Keratinocyte (primary cell): Measurements from ENCODE around the gene TRABD2B. TPM values are rescaled to one million over a fixed set of nuclear protein-coding genes. Genes with fewer than 3 reads are reported as not detected.

Experiments
- DNase-seq: peaks from one replicate; pipeline ENCODE4 v3.0.0-alpha.2; 2011; ENCODE audit warnings: low read depth, missing footprints, low spot score
- FAIRE-seq: peaks from 2 replicates; lab custom pipeline; 2011; peaks lifted over from hg19 to GRCh38; lab: Jason Lieb, UNC
- H2AFZ ChIP-seq: 2 replicates; pipeline ENCODE4 v1.6.0; 2012; ENCODE audit warnings: low read length, control low read depth, inconsistent platforms; ENCODE audit not compliant: control insufficient read depth
- H3K27ac ChIP-seq: 2 replicates; pipeline ENCODE4 v1.5.1; 2011; ENCODE audit warnings: low read length; ENCODE audit not compliant: control insufficient read depth, insufficient read depth
- H3K27me3 ChIP-seq: 3 replicates; pipeline ENCODE4 v1.6.0; 2011; ENCODE audit warnings: low read length; ENCODE audit not compliant: control insufficient read depth, insufficient read depth; ENCODE audit errors: extremely low read depth
- H3K36me3 ChIP-seq, 2 experiments: 2 replicates in 1 of 2; 3 replicates in 1 of 2; pipeline ENCODE4 v1.5.1; 2011; ENCODE audit warnings: low read length in 2 of 2, mild to moderate bottlenecking in 1 of 2; ENCODE audit not compliant: control insufficient read depth in 2 of 2, insufficient read depth in 2 of 2; ENCODE audit errors: extremely low read depth in 1 of 2
- H3K4me1 ChIP-seq: 3 replicates; pipeline ENCODE4 v1.5.1; 2011; ENCODE audit warnings: low read length; ENCODE audit not compliant: control insufficient read depth, insufficient read depth; ENCODE audit errors: extremely low read depth
- H3K4me2 ChIP-seq: 3 replicates; pipeline ENCODE4 v1.6.0; 2011; ENCODE audit warnings: low read depth, low read length; ENCODE audit not compliant: control insufficient read depth, insufficient read depth; ENCODE audit errors: extremely low read depth
- H3K4me3 ChIP-seq, 3 experiments: fragments of 200-600 bp in 1 of 3; sonication (generic) in 1 of 3; 2 replicates in 2 of 3; 3 replicates in 1 of 3; pipeline ENCODE4 v1.5.1; 2011 to 2016; ENCODE audit warnings: low read length in 3 of 3, mild to moderate bottlenecking in 3 of 3, control low read depth in 2 of 3, inconsistent platforms in 1 of 3, low read depth in 1 of 3, mixed read lengths in 1 of 3, mixed run types in 1 of 3, moderate library complexity in 1 of 3; ENCODE audit not compliant: control insufficient read depth in 2 of 3, insufficient read depth in 2 of 3; ENCODE audit errors: extremely low read depth in 1 of 3
- H3K79me2 ChIP-seq: 2 replicates; pipeline ENCODE4 v1.6.0; 2012; ENCODE audit warnings: low read length; ENCODE audit not compliant: control insufficient read depth, insufficient read depth
- H3K9ac ChIP-seq: 3 replicates; pipeline ENCODE4 v1.6.0; 2011; ENCODE audit warnings: low read length; ENCODE audit not compliant: control insufficient read depth, insufficient read depth; ENCODE audit errors: extremely low read depth
- H3K9me1 ChIP-seq: 3 replicates; pipeline ENCODE4 v1.6.0; 2011; ENCODE audit warnings: low read length; ENCODE audit not compliant: control insufficient read depth, insufficient read depth; ENCODE audit errors: extremely low read depth
- H3K9me3 ChIP-seq: 2 replicates; pipeline ENCODE4 v1.5.1; 2012; ENCODE audit warnings: low read depth, low read length; ENCODE audit not compliant: control insufficient read depth
- H4K20me1 ChIP-seq: 3 replicates; pipeline ENCODE4 v1.6.0; 2011; ENCODE audit warnings: low read length; ENCODE audit not compliant: control insufficient read depth, insufficient read depth; ENCODE audit errors: extremely low read depth
- CTCF ChIP-seq, 3 experiments: IDR thresholded peaks in 1 of 3; conservative IDR thresholded peaks in 1 of 3; optimal IDR thresholded peaks in 1 of 3; 2 replicates in 2 of 3; 3 replicates in 1 of 3; pipeline versions ENCODE3 to v1.5.1; 2011; ENCODE audit warnings: low read length in 3 of 3, mild to moderate bottlenecking in 3 of 3, moderate library complexity in 2 of 3, control low read depth in 1 of 3, inconsistent platforms in 1 of 3; ENCODE audit not compliant: insufficient read depth in 2 of 3; ENCODE audit errors: extremely low read depth in 1 of 3
- EZH2 ChIP-seq: IDR thresholded peaks from one replicate; pipeline ENCODE4 v1.6.1; 2012; ENCODE audit warnings: inconsistent platforms, mild to moderate bottlenecking, low read length, moderate library complexity
- dilution Hi-C: fragments of 300-500 bp; cut with MboI; formaldehyde crosslinking; loops from one replicate; pipeline ENCODE4 v1.7.0; 2020; ENCODE audit warnings: low sequenced_read_pairs; ENCODE audit not compliant: extremely low pct_ligation_motif_present
- polyA plus RNA-seq, 5 experiments: library from polyadenylated mRNA; depleted of rRNA in 3 of 5; stranded (reverse) in 3 of 5; stranded (forward) in 1 of 5; unstranded in 1 of 5; fragments of >200 nt; gene quantifications; 1 replicate in 1 of 5; 2 replicates in 3 of 5; 3 replicates in 1 of 5; pipeline versions ENCODE4 v1.2.1 to v1.2.3, GENCODE V29; 2011 to 2012; ENCODE audit warnings: missing spikeins in 2 of 5, low read depth in 1 of 5, low replicate concordance in 1 of 5

Gene TRABD2B
- polyA plus RNA-seq, 1 donor (not counting 4 experiments of a cell fraction or from before 2014, with no cell fraction given), result 0.13 TPM

DNA sequence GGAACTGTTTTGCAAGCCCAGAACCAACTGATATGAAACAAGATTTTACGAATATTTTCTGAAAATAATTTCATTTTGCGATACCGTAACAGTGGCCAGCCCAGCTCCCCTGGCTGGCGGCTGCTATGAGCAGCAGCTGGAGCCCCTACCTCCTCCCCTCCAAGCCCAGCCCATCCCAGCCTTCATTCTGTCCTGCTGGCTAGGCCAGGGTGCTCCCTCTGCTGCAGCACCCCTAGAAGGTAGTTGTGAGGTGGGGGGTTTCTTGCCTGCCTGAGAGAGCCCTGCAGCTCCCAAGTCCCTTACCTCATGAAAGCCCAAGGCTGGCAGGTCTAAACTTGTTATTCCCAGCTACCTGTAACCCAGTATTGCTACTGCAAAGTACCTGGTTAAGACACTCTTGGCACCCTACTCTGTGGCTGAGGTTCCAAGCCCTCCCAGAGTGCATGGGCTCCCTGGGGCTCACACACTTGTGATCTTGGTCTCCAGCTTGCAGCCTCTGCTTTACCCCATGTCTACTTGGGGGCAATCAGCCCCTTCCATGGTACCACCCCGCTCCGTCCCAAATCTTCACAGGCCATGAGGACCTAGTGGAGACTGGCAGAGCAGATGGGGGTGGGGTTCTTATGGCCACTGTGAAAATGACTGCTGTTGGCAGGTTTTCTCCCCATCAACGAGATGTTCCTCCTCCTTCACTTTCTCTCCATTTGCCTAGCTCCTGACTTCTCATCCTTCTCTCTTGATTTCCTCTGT, 239.8 kb downstream of the TRABD2B start:
- dilution Hi-C loops, result no loop called here
- no peak for DNase-seq

DNA sequence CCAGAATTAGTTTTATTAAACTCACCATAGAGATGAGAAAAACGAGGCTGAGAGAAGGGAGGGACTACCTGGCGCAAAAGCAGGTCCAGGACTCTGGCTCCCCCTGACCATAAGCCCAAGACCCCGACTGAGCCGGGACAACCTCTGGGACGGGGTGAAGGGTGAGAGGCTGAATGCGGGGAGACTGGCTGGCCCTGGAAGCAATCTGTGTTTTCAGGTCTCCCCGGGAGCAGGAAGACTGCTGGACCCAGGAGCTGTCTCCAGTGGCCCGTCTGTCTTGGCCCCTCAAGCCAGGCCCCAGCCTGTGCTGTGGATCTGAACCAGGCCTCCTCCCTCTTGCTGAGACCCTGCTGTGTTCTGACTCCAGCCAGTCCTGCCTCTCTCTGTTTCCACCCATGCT, 240.8 kb downstream of the TRABD2B start:
- no peaks in the 10 kb centered on the region for H3K27me3 ChIP-seq
- H3K9ac ChIP-seq, result no peak overlapping the region
- no peak overlapping the region for H3K4me3 ChIP-seq
- H4K20me1 ChIP-seq, result no peaks in the 10 kb centered on the region
- TF ChIP-seq CTCF (optimal IDR thresholded peaks at IDR 0.05 in 1 of 3, IDR thresholded peaks at IDR 0.05 in 1 of 3, conservative IDR thresholded peaks at IDR 0.05 in 1 of 3; ENCODE audit: extremely low read depth in 1 of 3, insufficient read depth in 2 of 3, low read length in 3 of 3) (no peak), EZH2 (no peak)
- no peaks in the 10 kb centered on the region for H3K9me3 ChIP-seq
- no peak overlapping the region for H2AFZ ChIP-seq
- H3K9me1 ChIP-seq, result no peaks in the 10 kb centered on the region
- H3K79me2 ChIP-seq, result no peaks in the 10 kb centered on the region
- no peak for FAIRE-seq
- peaks cover 4% of the 10 kb centered on the region for H3K4me1 ChIP-seq
- H3K27ac ChIP-seq, result no peak overlapping the region
- H3K36me3 ChIP-seq, result no peaks in the 10 kb centered on the region
- DNase-seq, result no peak
- no peak overlapping the region for H3K4me2 ChIP-seq
- dilution Hi-C loops, result no loop called here

More for the DNA sequence above, 239.8 kb downstream of the TRABD2B start:
- Histone ChIP-seq H3K4me2 (no peak overlapping the region), H3K9me1 (no peaks in the 10 kb centered on the region), H3K4me1 (no peaks in the 10 kb centered on the region), H3K27me3 (peaks cover 4% of the 10 kb centered on the region), H3K79me2 (no peaks in the 10 kb centered on the region), H3K4me3 (no peak overlapping the region), H3K9me3 (no peaks in the 10 kb centered on the region), H3K36me3 (no peaks in the 10 kb centered on the region), H4K20me1 (no peaks in the 10 kb centered on the region), H3K27ac (no peak overlapping the region), H2AFZ (no peak overlapping the region), H3K9ac (no peak overlapping the region)
- TF ChIP-seq EZH2 (no peak), CTCF (optimal IDR thresholded peaks at IDR 0.05 in 1 of 3, IDR thresholded peaks at IDR 0.05 in 1 of 3, conservative IDR thresholded peaks at IDR 0.05 in 1 of 3; ENCODE audit: extremely low read depth in 1 of 3, insufficient read depth in 2 of 3, low read length in 3 of 3) (no peak)
- FAIRE-seq, result no peak
